ENCODE measurements around the gene FKBP1A.

DNA sequence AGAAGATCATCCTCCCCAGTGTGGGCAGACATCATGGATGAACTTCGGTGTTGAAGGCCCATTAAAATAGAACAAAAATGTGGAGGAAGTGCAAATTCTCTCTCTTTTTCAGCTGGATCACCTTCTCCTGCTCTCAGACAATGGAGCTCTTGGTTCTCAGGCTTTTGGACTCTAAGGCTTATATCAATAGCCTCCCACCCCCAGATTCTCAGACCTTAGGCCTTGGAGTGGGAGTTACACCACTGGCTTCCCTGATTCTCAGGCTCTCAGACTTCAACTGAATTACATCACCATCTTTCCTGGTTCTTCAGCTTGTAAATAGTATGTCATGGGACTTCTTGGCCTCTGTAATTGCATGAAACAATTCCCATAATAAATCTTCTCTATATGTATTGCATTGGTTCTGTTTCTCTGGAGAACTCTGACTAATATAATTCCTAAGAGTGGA is 37.2 kb upstream of the FKBP1A start:
- TF ChIP-seq CTCF (IDR thresholded peaks at IDR 0.05), result no peak
- TF ChIP-seq POLR2A (IDR thresholded peaks at IDR 0.05), result no peak
